Fibroblast of lung (primary cell): Measurements from ENCODE around the gene HP.

ENCODE experiments used
- EZH2 ChIP-seq: IDR thresholded peaks from 2 replicates; pipeline ENCODE4 v1.5.1; 2012; ENCODE audit warnings: low read length, control low read depth, mild to moderate bottlenecking; ENCODE audit errors: missing control alignments
- TF ChIP-seq, protein P1 (sequence below), 2 donors: IDR thresholded peaks in 1 of 2; conservative IDR thresholded peaks in 1 of 2; 1 replicate in 1 of 2; 2 replicates in 1 of 2; pipeline ENCODE4 v1.5.1; 2011 to 2012; ENCODE audit warnings: low read length in 2 of 2, control low read depth in 1 of 2, inconsistent platforms in 1 of 2, low read depth in 1 of 2, mild to moderate bottlenecking in 1 of 2

GRCh38 chr16:72064361-72064894, 10.1 kb downstream of the HP start:
- TF ChIP-seq, protein P1, sequence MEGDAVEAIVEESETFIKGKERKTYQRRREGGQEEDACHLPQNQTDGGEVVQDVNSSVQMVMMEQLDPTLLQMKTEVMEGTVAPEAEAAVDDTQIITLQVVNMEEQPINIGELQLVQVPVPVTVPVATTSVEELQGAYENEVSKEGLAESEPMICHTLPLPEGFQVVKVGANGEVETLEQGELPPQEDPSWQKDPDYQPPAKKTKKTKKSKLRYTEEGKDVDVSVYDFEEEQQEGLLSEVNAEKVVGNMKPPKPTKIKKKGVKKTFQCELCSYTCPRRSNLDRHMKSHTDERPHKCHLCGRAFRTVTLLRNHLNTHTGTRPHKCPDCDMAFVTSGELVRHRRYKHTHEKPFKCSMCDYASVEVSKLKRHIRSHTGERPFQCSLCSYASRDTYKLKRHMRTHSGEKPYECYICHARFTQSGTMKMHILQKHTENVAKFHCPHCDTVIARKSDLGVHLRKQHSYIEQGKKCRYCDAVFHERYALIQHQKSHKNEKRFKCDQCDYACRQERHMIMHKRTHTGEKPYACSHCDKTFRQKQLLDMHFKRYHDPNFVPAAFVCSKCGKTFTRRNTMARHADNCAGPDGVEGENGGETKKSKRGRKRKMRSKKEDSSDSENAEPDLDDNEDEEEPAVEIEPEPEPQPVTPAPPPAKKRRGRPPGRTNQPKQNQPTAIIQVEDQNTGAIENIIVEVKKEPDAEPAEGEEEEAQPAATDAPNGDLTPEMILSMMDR (conservative IDR thresholded peaks at IDR 0.05 in 1 of 2, IDR thresholded peaks at IDR 0.05 in 1 of 2; ENCODE audit: low read depth in 1 of 2, low read length in 2 of 2), result no peak
- no peak for TF ChIP-seq EZH2
